ENCODE results near the gene TTYH1.

- TF ChIP-seq MAX (IDR thresholded peaks at IDR 0.05) = no peak
- TF ChIP-seq EP300 (IDR thresholded peaks at IDR 0.05; ENCODE audit: borderline replicate concordance) = no peak
- no peak for TF ChIP-seq NFIC (IDR thresholded peaks at IDR 0.05)
- TF ChIP-seq ZBTB7A (IDR thresholded peaks at IDR 0.05; ENCODE audit: low read depth) = no peak
- no peak for TF ChIP-seq REST (IDR thresholded peaks at IDR 0.05; ENCODE audit: low read depth)
- no peak for TF ChIP-seq TCF12 (IDR thresholded peaks at IDR 0.05; ENCODE audit: low read depth)
- no peak for TF ChIP-seq EGR1 (IDR thresholded peaks at IDR 0.05)
Observed at GRCh38 chr19:54418930-54419800, 3.9 kb downstream of the TTYH1 start.

All from Ishikawa (cell line).